ENCODE data around the gene BAIAP2L1.

Gene BAIAP2L1

GRCh38 chr7:98359395-98359794 lies 41.5 kb downstream of the BAIAP2L1 start:
- DNase-seq (ENCODE audit: low read depth in 2 of 2) = no peak

- no peak for DNase-seq (ENCODE audit: low read depth in 2 of 2)
Measured at GRCh38 chr7:98358706-98359105, 42.2 kb downstream of the BAIAP2L1 start.

GRCh38 chr7:98357751-98358161 lies 43.1 kb downstream of the BAIAP2L1 start:
- no peak for DNase-seq (ENCODE audit: low read depth in 2 of 2)

- DNase-seq (ENCODE audit: low read depth in 2 of 2) = no peak
Measured at GRCh38 chr7:98355250-98355538, 45.7 kb downstream of the BAIAP2L1 start.

GRCh38 chr7:98354511-98355249 lies 46.2 kb downstream of the BAIAP2L1 start:
- no peak for DNase-seq (ENCODE audit: low read depth in 2 of 2)

- no peak for DNase-seq (ENCODE audit: low read depth in 2 of 2)
Measured at GRCh38 chr7:98354052-98354451, 46.8 kb downstream of the BAIAP2L1 start.

GRCh38 chr7:98352621-98353020 lies 48.3 kb downstream of the BAIAP2L1 start:
- DNase-seq (ENCODE audit: low read depth in 2 of 2) = no peak

- DNase-seq (ENCODE audit: low read depth in 2 of 2) = no peak
Measured at GRCh38 chr7:98351136-98351535, 49.8 kb downstream of the BAIAP2L1 start.

GRCh38 chr7:98348726-98349474 lies 52.0 kb downstream of the BAIAP2L1 start:
- DNase-seq (ENCODE audit: low read depth in 2 of 2) = no peak

- no peak for DNase-seq (ENCODE audit: low read depth in 2 of 2)
Measured at GRCh38 chr7:98346515-98347069, 54.3 kb downstream of the BAIAP2L1 start.

GRCh38 chr7:98341106-98341505 lies 59.8 kb downstream of the BAIAP2L1 start:
- no peak for DNase-seq (ENCODE audit: low read depth in 2 of 2)

- DNase-seq (ENCODE audit: low read depth in 2 of 2) = no peak
Measured at GRCh38 chr7:98339043-98339442, 61.8 kb downstream of the BAIAP2L1 start.

- DNase-seq (ENCODE audit: low read depth in 2 of 2) = no peak
Measured at GRCh38 chr7:98338441-98338840, 62.4 kb downstream of the BAIAP2L1 start.

GRCh38 chr7:98335411-98335977 lies 65.4 kb downstream of the BAIAP2L1 start:
- no peak for DNase-seq (ENCODE audit: low read depth in 2 of 2)

- DNase-seq (ENCODE audit: low read depth in 2 of 2) = no peak
Measured at GRCh38 chr7:98334081-98334480, 66.8 kb downstream of the BAIAP2L1 start.

GRCh38 chr7:98330926-98331529 lies 69.9 kb downstream of the BAIAP2L1 start:
- no peak for DNase-seq (ENCODE audit: low read depth in 2 of 2)

- DNase-seq (ENCODE audit: low read depth in 2 of 2) = no peak
Measured at GRCh38 chr7:98329791-98330373, 71.0 kb downstream of the BAIAP2L1 start.

- DNase-seq (ENCODE audit: low read depth in 2 of 2) = no peak
Measured at GRCh38 chr7:98329100-98329790, 71.6 kb downstream of the BAIAP2L1 start.

GRCh38 chr7:98324782-98325181 lies 76.1 kb downstream of the BAIAP2L1 start:
- no peak for DNase-seq (ENCODE audit: low read depth in 2 of 2)

- no peak for DNase-seq (ENCODE audit: low read depth in 2 of 2)
Measured at GRCh38 chr7:98323597-98324322, 77.1 kb downstream of the BAIAP2L1 start.
